Measurements from ENCODE around the gene SPDEF. TPM values are rescaled to one million over a fixed set of nuclear protein-coding genes. Genes with fewer than 3 reads are reported as not detected.
A peak's percentile ranks its signal among the peaks of the same experiment; 100 is the strongest.

The SPDEF gene
- total RNA-seq, 1 experiment from 2014 or later = 0.21 TPM

- H3K27me3 ChIP-seq (ENCODE audit: control insufficient read depth, insufficient read depth, low read length) = no peaks in the 10 kb centered on the region
- no peaks in the 10 kb centered on the region for H3K36me3 ChIP-seq (replicated peaks; ENCODE audit: control insufficient read depth, insufficient read depth, low read length)
- H3K4me3 ChIP-seq (ENCODE audit: insufficient read depth, low read depth, low read length) = no peak overlapping the region
- DNase-seq = peak; percentile 29
These were observed 59.9 kb downstream of the SPDEF start for GRCh38 chr6:34496103-34496685.

DNA sequence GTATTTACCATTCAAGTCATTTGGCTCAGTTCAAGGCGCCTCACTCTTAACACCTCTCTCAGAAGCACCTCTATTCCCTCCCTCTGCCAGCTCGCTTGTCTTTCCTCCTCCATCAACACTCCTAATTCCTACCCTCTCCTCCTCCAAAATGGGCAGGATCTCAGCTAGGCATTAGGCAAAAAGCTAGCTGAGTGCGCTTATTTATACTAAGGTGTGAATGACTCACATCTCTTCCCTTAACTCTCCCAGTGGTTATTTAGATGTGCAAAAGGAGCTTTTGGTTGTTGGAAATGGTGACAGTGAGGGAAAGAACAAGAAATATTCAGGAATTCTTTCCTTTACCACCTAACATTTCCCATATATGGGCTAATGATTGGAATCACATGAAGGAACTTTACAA, 61.2 kb downstream of the SPDEF start:
- no peak for DNase-seq
- H3K4me3 ChIP-seq (ENCODE audit: insufficient read depth, low read depth, low read length) = no peak overlapping the region
- H3K36me3 ChIP-seq (replicated peaks; ENCODE audit: control insufficient read depth, insufficient read depth, low read length) = no peaks in the 10 kb centered on the region
- no peaks in the 10 kb centered on the region for H3K27me3 ChIP-seq (ENCODE audit: control insufficient read depth, insufficient read depth, low read length)

DNA sequence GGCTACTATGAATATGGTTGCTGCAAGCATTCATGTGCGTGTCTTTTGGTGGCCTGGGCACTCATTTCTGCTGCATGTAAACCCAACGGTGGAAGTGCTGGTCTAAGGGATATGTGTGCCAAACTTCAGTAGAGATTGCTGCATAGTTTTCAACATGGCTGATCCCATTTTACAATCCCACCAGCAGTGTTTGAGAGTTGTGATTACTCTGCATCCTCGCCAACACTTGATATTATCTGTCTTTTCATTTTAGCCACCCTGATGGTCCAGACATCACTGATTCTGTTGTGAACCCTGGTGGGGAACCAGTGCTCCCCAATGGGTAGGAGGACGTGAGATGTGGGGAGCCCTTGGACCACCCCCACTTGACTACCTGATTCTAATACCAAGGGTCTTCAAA, 62.8 kb downstream of the SPDEF start:
- Histone ChIP-seq H3K36me3 (replicated peaks; ENCODE audit: control insufficient read depth, insufficient read depth, low read length) (no peaks in the 10 kb centered on the region), H3K4me3 (ENCODE audit: insufficient read depth, low read depth, low read length) (no peak overlapping the region), H3K27me3 (ENCODE audit: control insufficient read depth, insufficient read depth, low read length) (no peaks in the 10 kb centered on the region)
- peak; percentile 5 for DNase-seq

DNA sequence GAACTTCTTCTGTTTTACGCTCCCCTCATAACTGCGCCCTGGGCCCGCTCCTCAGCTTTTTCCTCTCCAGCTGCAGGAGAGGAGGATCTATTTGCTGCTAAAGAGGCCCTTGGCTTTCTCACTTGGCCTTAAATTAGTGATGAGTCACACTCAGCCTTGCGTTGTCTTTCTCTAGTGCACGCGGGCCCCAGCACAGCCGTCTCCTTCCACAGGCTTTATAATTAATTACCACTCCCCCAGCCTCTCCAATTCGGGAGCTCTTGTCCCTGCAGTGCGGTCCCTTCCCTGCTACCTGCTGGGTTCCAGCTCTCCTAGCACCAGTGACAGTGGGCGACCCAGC, 65.1 kb downstream of the SPDEF start:
- Histone ChIP-seq H3K27me3 (ENCODE audit: control insufficient read depth, insufficient read depth, low read length) (no peaks in the 10 kb centered on the region), H3K4me3 (ENCODE audit: insufficient read depth, low read depth, low read length) (no peak overlapping the region), H3K36me3 (replicated peaks; ENCODE audit: control insufficient read depth, insufficient read depth, low read length) (no peaks in the 10 kb centered on the region)
- peak; percentile 42 for DNase-seq

DNA sequence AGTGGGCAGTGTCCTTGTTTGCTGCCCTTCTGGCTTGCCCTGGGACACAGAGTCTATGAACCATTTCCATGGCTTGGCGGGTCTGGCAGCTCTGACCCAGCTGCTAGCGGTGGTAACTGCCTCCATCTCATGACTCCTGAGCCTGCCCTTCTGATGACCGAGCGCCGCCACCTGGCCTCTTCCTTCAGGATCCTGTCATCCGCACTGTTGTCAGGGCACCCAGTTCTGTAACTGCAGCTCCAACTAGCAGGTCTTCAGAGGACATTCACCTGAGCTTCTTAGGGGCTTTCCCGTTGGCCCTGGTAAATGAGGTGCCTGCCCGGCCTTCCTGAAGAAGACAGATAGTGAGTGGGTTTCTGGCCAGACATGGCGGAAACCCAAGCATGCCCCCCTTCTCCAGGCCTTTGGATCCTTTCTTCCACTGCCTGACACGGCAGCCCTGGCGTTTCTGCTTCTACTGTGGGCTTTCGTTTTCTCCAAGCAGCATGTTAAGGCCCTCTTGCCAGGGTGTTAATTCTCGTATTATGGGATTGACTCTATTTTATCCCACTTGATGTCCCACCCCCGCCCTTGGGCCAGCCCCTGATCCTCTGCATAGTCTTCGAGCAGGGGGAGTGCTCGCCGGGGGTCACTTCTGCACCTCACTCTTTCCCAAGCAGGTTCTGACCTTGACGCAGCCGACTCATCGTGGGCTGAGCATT, 65.6 kb downstream of the SPDEF start:
- no peaks in the 10 kb centered on the region for H3K27me3 ChIP-seq (ENCODE audit: control insufficient read depth, insufficient read depth, low read length)
- H3K36me3 ChIP-seq (replicated peaks; ENCODE audit: control insufficient read depth, insufficient read depth, low read length) = no peaks in the 10 kb centered on the region
- peak; percentile 38 for DNase-seq
- no peak overlapping the region for H3K4me3 ChIP-seq (ENCODE audit: insufficient read depth, low read depth, low read length)

GRCh38 chr6:34489207-34489805, 66.8 kb downstream of the SPDEF start:
- no peak overlapping the region for H3K4me3 ChIP-seq (ENCODE audit: insufficient read depth, low read depth, low read length)
- no peaks in the 10 kb centered on the region for H3K27me3 ChIP-seq (ENCODE audit: control insufficient read depth, insufficient read depth, low read length)
- DNase-seq = no peak
- no peaks in the 10 kb centered on the region for H3K36me3 ChIP-seq (replicated peaks; ENCODE audit: control insufficient read depth, insufficient read depth, low read length)

Other genes starting within 250 kb of the SPDEF start
- gene NUDT3, start 163.7 kb downstream of the SPDEF start, total RNA-seq (2014; rRNA removed; shearing (Covaris generic)) = 28.0 and 32.3 TPM in 2 replicates
- gene RPS10, start 130.3 kb downstream of the SPDEF start, total RNA-seq (2014; rRNA removed; shearing (Covaris generic)) = 2,577 and 3,167 TPM in 2 replicates
- 3.4 and 4.9 TPM in 2 replicates for gene PACSIN1, start 90.3 kb downstream of the SPDEF start, total RNA-seq (2014; rRNA removed; shearing (Covaris generic))
- gene ILRUN, start 140.4 kb upstream of the SPDEF start, total RNA-seq (2014; rRNA removed; shearing (Covaris generic)) = 42.2 and 50.4 TPM in 2 replicates
- 191 and 232 TPM in 2 replicates for gene SNRPC, start 201.2 kb upstream of the SPDEF start, total RNA-seq (2014; rRNA removed; shearing (Covaris generic))
- gene BLTP3A, start 235.8 kb upstream of the SPDEF start, total RNA-seq (2014; rRNA removed; shearing (Covaris generic)) = 11.3 and 12.9 TPM in 2 replicates

Measured in H7 (cell line).